Vagina (tissue), 2 donors: Measurements from ENCODE around the gene ARF3. TPM values are rescaled to one million over a fixed set of nuclear protein-coding genes. Genes with fewer than 3 reads are reported as not detected.

Experiments
- DNase-seq, 2 donors: peaks; one replicate each; pipeline ENCODE4 v3.0.0-alpha.2; 2017; ENCODE audit errors: extremely low spot score in 2 of 2
- H3K27ac ChIP-seq: fragments of 200-600 bp; sonication (generic); one replicate; pipeline ENCODE4 v1.5.1; 2019
- H3K27me3 ChIP-seq: fragments of 200-600 bp; sonication (generic); one replicate; pipeline ENCODE4 v1.5.1; 2019
- H3K36me3 ChIP-seq, 2 donors: fragments of 200-600 bp; sonication (generic); one replicate each; pipeline ENCODE4 v1.5.1; 2017 to 2019
- H3K4me1 ChIP-seq: fragments of 200-600 bp; sonication (generic); one replicate; pipeline ENCODE4 v1.5.1; 2019
- H3K4me3 ChIP-seq, 2 donors: fragments of 200-600 bp; sonication (generic); 1 replicate in 1 of 2; 2 replicates in 1 of 2; pipeline ENCODE4 v1.5.1; 2016 to 2019
- H3K9me3 ChIP-seq: fragments of 200-600 bp; sonication (generic); one replicate; pipeline ENCODE4 v1.5.1; 2019
- CTCF ChIP-seq, 3 experiments: fragments of 450-650 bp in 2 of 3; fragments of 200-600 bp in 1 of 3; sonication (generic) in 1 of 3; IDR thresholded peaks; one replicate each; pipeline ENCODE4 v1.5.1; 2017 to 2019; ENCODE audit warnings: antibody characterized with exemption in 3 of 3, mild to moderate bottlenecking in 2 of 3, moderate library complexity in 2 of 3
- POLR2A ChIP-seq, 2 donors: fragments of 450-650 bp; IDR thresholded peaks; one replicate each; pipeline ENCODE4 v1.6.1; 2017; ENCODE audit warnings: antibody characterized with exemption in 2 of 2, mild to moderate bottlenecking in 2 of 2, moderate library complexity in 2 of 2
- POLR2AphosphoS5 ChIP-seq, 2 donors: sonication (generic); formaldehyde crosslinking; IDR thresholded peaks; one replicate each; pipeline ENCODE4 v1.9.0; 2017; ENCODE audit warnings: antibody characterized with exemption in 2 of 2, mild to moderate bottlenecking in 2 of 2, low read depth in 1 of 2; ENCODE audit not compliant: insufficient read depth in 1 of 2
- intact Hi-C: fragments of 100-400 bp; cut with DNase I; formaldehyde crosslinking; loops from one replicate; pipeline ENCODE4 v1.15.1; 2023
- total RNA-seq: library from RNA; depleted of rRNA; stranded (reverse); fragments of >200 nt; gene quantifications from one replicate; pipeline ENCODE4 v1.2.3, GENCODE V29; 2016

ARF3 gene
- total RNA-seq, 1 donor from 2014 or later: 56.2 TPM

GRCh38 chr12:48907245-48907644 lies 50.0 kb downstream of the ARF3 start:
- Histone ChIP-seq H3K27me3 (no peaks in the 10 kb centered on the region), H3K27ac (no peak overlapping the region), H3K4me3 (no peak overlapping the region), H3K9me3 (no peaks in the 10 kb centered on the region), H3K4me1 (peaks cover 11% of the 10 kb centered on the region), H3K36me3 (no peaks in the 10 kb centered on the region)
- TF ChIP-seq CTCF (IDR thresholded peaks at IDR 0.05): no peak
- no peak for TF ChIP-seq POLR2AphosphoS5 (IDR thresholded peaks at IDR 0.05; ENCODE audit: insufficient read depth in 1 of 2, low read depth in 1 of 2)
- TF ChIP-seq POLR2A (IDR thresholded peaks at IDR 0.05): no peak
- DNase-seq: no peak
- intact Hi-C loops: no loop called here

- H3K9me3 ChIP-seq: no peaks in the 10 kb centered on the region
- H3K27me3 ChIP-seq: no peaks in the 10 kb centered on the region
- TF ChIP-seq CTCF (IDR thresholded peaks at IDR 0.05) (peak in 2 of 3 experiments; percentile 28 to 51), POLR2AphosphoS5 (IDR thresholded peaks at IDR 0.05; ENCODE audit: insufficient read depth in 1 of 2, low read depth in 1 of 2) (no peak), POLR2A (IDR thresholded peaks at IDR 0.05) (no peak)
- intact Hi-C loops: no loop called here
- peak overlapping the region; percentile 32 to 46 for H3K4me3 ChIP-seq
- DNase-seq: no peak
- H3K36me3 ChIP-seq: no peaks in the 10 kb centered on the region
- no peak overlapping the region for H3K27ac ChIP-seq
- H3K4me1 ChIP-seq: peaks cover 11% of the 10 kb centered on the region
These were observed 53.3 kb downstream of the ARF3 start for GRCh38 chr12:48903982-48904411.

GRCh38 chr12:48903363-48903981 lies 53.8 kb downstream of the ARF3 start:
- Histone ChIP-seq H3K9me3 (no peaks in the 10 kb centered on the region), H3K4me1 (peaks cover 11% of the 10 kb centered on the region), H3K36me3 (no peaks in the 10 kb centered on the region), H3K4me3 (no peak overlapping the region), H3K27me3 (no peaks in the 10 kb centered on the region), H3K27ac (no peak overlapping the region)
- intact Hi-C loops: no loop called here
- no peak for DNase-seq
- TF ChIP-seq POLR2A (IDR thresholded peaks at IDR 0.05) (no peak), POLR2AphosphoS5 (IDR thresholded peaks at IDR 0.05; ENCODE audit: insufficient read depth in 1 of 2, low read depth in 1 of 2) (no peak), CTCF (IDR thresholded peaks at IDR 0.05) (no peak)

- no peak overlapping the region for H3K4me3 ChIP-seq
- H3K36me3 ChIP-seq: no peaks in the 10 kb centered on the region
- intact Hi-C loops: no loop called here
- no peak for TF ChIP-seq CTCF (IDR thresholded peaks at IDR 0.05)
- no peaks in the 10 kb centered on the region for H3K27me3 ChIP-seq
- no peak overlapping the region for H3K27ac ChIP-seq
- peaks cover 11% of the 10 kb centered on the region for H3K4me1 ChIP-seq
- no peaks in the 10 kb centered on the region for H3K9me3 ChIP-seq
- no peak for DNase-seq
These were observed 56.0 kb downstream of the ARF3 start for GRCh38 chr12:48901278-48901677.

- Histone ChIP-seq H3K27ac (no peak overlapping the region), H3K36me3 (no peaks in the 10 kb centered on the region), H3K4me1 (peaks cover 11% of the 10 kb centered on the region), H3K9me3 (no peaks in the 10 kb centered on the region), H3K4me3 (no peak overlapping the region), H3K27me3 (no peaks in the 10 kb centered on the region)
- DNase-seq: no peak
- TF ChIP-seq POLR2AphosphoS5 (IDR thresholded peaks at IDR 0.05; ENCODE audit: insufficient read depth in 1 of 2, low read depth in 1 of 2): no peak
- TF ChIP-seq CTCF (IDR thresholded peaks at IDR 0.05): no peak
- no peak for TF ChIP-seq POLR2A (IDR thresholded peaks at IDR 0.05)
- intact Hi-C loops: no loop called here
These were observed 57.6 kb downstream of the ARF3 start for GRCh38 chr12:48899651-48900050.
